AG09319 (cell line): ENCODE results near the gene PROK1.

Source experiments
- DNase-seq: peaks from one replicate; pipeline ENCODE4 v3.0.0-alpha.2; 2010; ENCODE audit warnings: low read depth; ENCODE audit errors: extremely low read depth
- CTCF ChIP-seq: IDR thresholded peaks from 2 replicates; pipeline ENCODE4 v1.5.1; 2011; ENCODE audit warnings: low read depth, mild to moderate bottlenecking, inconsistent platforms, low read length, moderate library complexity

The PROK1 gene

GRCh38 chr1:110460253-110461220 lies 9.6 kb downstream of the PROK1 start:
- DNase-seq, result peak; percentile 54
- peak; percentile 98 for TF ChIP-seq CTCF

GRCh38 chr1:110462093-110462492 lies 11.1 kb downstream of the PROK1 start:
- no peak for DNase-seq
- TF ChIP-seq CTCF, result no peak

GRCh38 chr1:110462964-110463363 lies 12.0 kb downstream of the PROK1 start:
- TF ChIP-seq CTCF, result peak; percentile 3
- no peak for DNase-seq

- DNase-seq, result no peak
- TF ChIP-seq CTCF, result no peak
These were observed 12.8 kb downstream of the PROK1 start for GRCh38 chr1:110463725-110464124.

- TF ChIP-seq CTCF, result no peak
- peak; percentile 7 for DNase-seq
These were observed 13.4 kb downstream of the PROK1 start for GRCh38 chr1:110464340-110464739.

- no peak for TF ChIP-seq CTCF
- DNase-seq, result no peak
These were observed 14.3 kb downstream of the PROK1 start for GRCh38 chr1:110465038-110465813.
